HepG2 (cell line): ENCODE data around the gene PTPN12. TPM values are rescaled to one million over a fixed set of nuclear protein-coding genes. Genes with fewer than 3 reads are reported as not detected.
A peak's percentile ranks its signal among the peaks of the same experiment; 100 is the strongest.

Experiments used
- CHD4 ChIP-seq: fragments of 200-600 bp; sonication (generic); IDR thresholded peaks from 2 replicates; pipeline ENCODE4 v1.7.0; 2017; ENCODE audit warnings: mild to moderate bottlenecking, low read length, borderline replicate concordance
- ETV6 ChIP-seq: sonication (generic); formaldehyde crosslinking; conservative IDR thresholded peaks from 2 replicates; pipeline ENCODE4 v1.4.0; 2020; ENCODE audit warnings: missing genetic modification reagents
- HDAC2 ChIP-seq: sonication (generic); formaldehyde crosslinking; IDR thresholded peaks from 2 replicates; pipeline ENCODE4 v1.4.0; 2020; ENCODE audit warnings: missing genetic modification reagents
- KDM4B ChIP-seq: sonication (generic); formaldehyde crosslinking; IDR thresholded peaks from 2 replicates; pipeline ENCODE4 v1.4.0; 2020; ENCODE audit warnings: missing genetic modification reagents
- KDM5B ChIP-seq: sonication (generic); formaldehyde crosslinking; IDR thresholded peaks from 2 replicates; pipeline ENCODE4 v1.4.0; 2020; ENCODE audit warnings: missing genetic modification reagents, mild to moderate bottlenecking, borderline replicate concordance
- MTA1 ChIP-seq: sonication (generic); formaldehyde crosslinking; IDR thresholded peaks from 2 replicates; pipeline ENCODE4 v1.4.0; 2020; ENCODE audit warnings: missing genetic modification reagents, mild to moderate bottlenecking, borderline replicate concordance
- RCOR2 ChIP-seq: IDR thresholded peaks from 2 replicates; pipeline ENCODE4 v1.6.1; 2016; ENCODE audit warnings: missing biosample characterization, missing genetic modification reagents
- SALL2 ChIP-seq: sonication (generic); formaldehyde crosslinking; IDR thresholded peaks from 2 replicates; pipeline ENCODE4 v1.8.1; 2023; ENCODE audit warnings: mild to moderate bottlenecking, missing genetic modification reagents, inconsistent platforms
- SIX1 ChIP-seq: sonication (generic); formaldehyde crosslinking; IDR thresholded peaks from 2 replicates; pipeline ENCODE4 v1.4.0; 2020; ENCODE audit warnings: missing genetic modification reagents, borderline replicate concordance
- SUZ12 ChIP-seq: fragments of 150-350 bp; IDR thresholded peaks from 2 replicates; pipeline ENCODE4 v1.6.1; 2014; ENCODE audit warnings: low read depth, low read length
- TBX3 ChIP-seq: fragments of 450-650 bp; IDR thresholded peaks from 2 replicates; pipeline ENCODE4 v1.6.1; 2017; ENCODE audit warnings: antibody characterized with exemption, mild to moderate bottlenecking, inconsistent platforms, borderline replicate concordance
- THRA ChIP-seq: sonication (generic); formaldehyde crosslinking; IDR thresholded peaks from 2 replicates; pipeline ENCODE4 v1.4.0; 2020; ENCODE audit warnings: missing genetic modification reagents, borderline replicate concordance
- ZBTB46 ChIP-seq: sonication (generic); formaldehyde crosslinking; IDR thresholded peaks from 2 replicates; pipeline ENCODE4 v1.4.0; 2020; ENCODE audit warnings: mild to moderate bottlenecking, missing genetic modification reagents, borderline replicate concordance
- ZGPAT ChIP-seq: IDR thresholded peaks from 2 replicates; pipeline ENCODE4 v1.6.1; 2016; ENCODE audit warnings: mild to moderate bottlenecking
- ZNF317 ChIP-seq: sonication (generic); formaldehyde crosslinking; IDR thresholded peaks from 2 replicates; pipeline ENCODE4 v1.5.0; 2020; ENCODE audit warnings: mild to moderate bottlenecking, missing genetic modification reagents
- ZNF674 ChIP-seq: sonication (generic); formaldehyde crosslinking; IDR thresholded peaks from 2 replicates; pipeline ENCODE4 v1.5.0; 2020; ENCODE audit warnings: low read depth, mild to moderate bottlenecking, missing genetic modification reagents
- ZNF770 ChIP-seq: sonication (generic); formaldehyde crosslinking; IDR thresholded peaks from 2 replicates; pipeline ENCODE4 v1.5.0; 2020; ENCODE audit warnings: mild to moderate bottlenecking, missing genetic modification reagents
- polyA plus RNA-seq, 8 experiments: library from polyadenylated mRNA; depleted of rRNA in 3 of 8; stranded (reverse) in 7 of 8; unstranded in 1 of 8; fragments of >200 nt; fragmentation: Illumina TruSeq in 4 of 8; extraction: Trizol in 4 of 8; gene quantifications; 2 replicates each; pipeline versions ENCODE4 v1.2.1 to v1.2.3, GENCODE V29; 2011 to 2016; ENCODE audit warnings: low read depth in 4 of 8, missing spikeins in 1 of 8, mixed read lengths in 1 of 8; ENCODE audit not compliant: insufficient read depth in 1 of 8
- total RNA-seq, 5 experiments: library from RNA; depleted of rRNA; stranded (reverse); fragments of >200 nt; fragmentation: Illumina TruSeq; extraction: Trizol; gene quantifications; 2 replicates each; pipeline ENCODE4 v1.2.3, GENCODE V29; 2016; ENCODE audit warnings: low read depth in 1 of 5
- TF ChIP-seq, protein P1 (sequence below): sonication (generic); formaldehyde crosslinking; IDR thresholded peaks from 2 replicates; pipeline ENCODE4 v1.5.1; 2020; ENCODE audit warnings: mild to moderate bottlenecking, moderate library complexity, missing genetic modification reagents
- TF ChIP-seq, protein P2 (sequence below): sonication (generic); formaldehyde crosslinking; IDR thresholded peaks from 2 replicates; pipeline ENCODE4 v1.5.0; 2020; ENCODE audit warnings: mild to moderate bottlenecking, low read depth, missing genetic modification reagents, borderline replicate concordance

Gene PTPN12
- total and polyA plus RNA-seq, 2 of the 13 experiments (the other 11 are each of a cell fraction or from before 2014, with no cell fraction given), result 22.9 to 56.8 TPM

GRCh38 chr7:77538281-77539212 is 1.5 kb downstream of the PTPN12 start (continued):
- TF ChIP-seq ZGPAT (CRISPR knock-in tag), result peak; percentile 62; the same call in 1 of the 2 replicates
- TF ChIP-seq ETV6 (CRISPR knock-in tag), result 0 out of 2 replicates have a peak, but pooled peaks have one; percentile 51
- no peak for TF ChIP-seq ZBTB46
- TF ChIP-seq KDM4B, result no peak
- no peak; the same call in 1 of the 2 replicates for TF ChIP-seq KDM5B
- no peak for TF ChIP-seq THRA (CRISPR knock-in tag)
- no peak for TF ChIP-seq SUZ12
- no peak; the same call in 1 of the 2 replicates for TF ChIP-seq ZNF770 (CRISPR knock-in tag)
- TF ChIP-seq RCOR2, result 0 out of 2 replicates have a peak, but pooled peaks have one; percentile 17
- no peak for TF ChIP-seq MTA1 (CRISPR knock-in tag)
- no peak for TF ChIP-seq TBX3
- TF ChIP-seq ZNF317, result 0 out of 2 replicates have a peak, but pooled peaks have one; percentile 6
- TF ChIP-seq ZNF674 (CRISPR knock-in tag), result no peak
- no peak for TF ChIP-seq SIX1 (CRISPR knock-in tag)
- TF ChIP-seq, protein P1, sequence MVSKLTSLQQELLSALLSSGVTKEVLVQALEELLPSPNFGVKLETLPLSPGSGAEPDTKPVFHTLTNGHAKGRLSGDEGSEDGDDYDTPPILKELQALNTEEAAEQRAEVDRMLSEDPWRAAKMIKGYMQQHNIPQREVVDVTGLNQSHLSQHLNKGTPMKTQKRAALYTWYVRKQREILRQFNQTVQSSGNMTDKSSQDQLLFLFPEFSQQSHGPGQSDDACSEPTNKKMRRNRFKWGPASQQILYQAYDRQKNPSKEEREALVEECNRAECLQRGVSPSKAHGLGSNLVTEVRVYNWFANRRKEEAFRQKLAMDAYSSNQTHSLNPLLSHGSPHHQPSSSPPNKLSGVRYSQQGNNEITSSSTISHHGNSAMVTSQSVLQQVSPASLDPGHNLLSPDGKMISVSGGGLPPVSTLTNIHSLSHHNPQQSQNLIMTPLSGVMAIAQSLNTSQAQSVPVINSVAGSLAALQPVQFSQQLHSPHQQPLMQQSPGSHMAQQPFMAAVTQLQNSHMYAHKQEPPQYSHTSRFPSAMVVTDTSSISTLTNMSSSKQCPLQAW, result peak; percentile 47; the same call in 1 of the 2 replicates
- 0 out of 2 replicates have a peak, but pooled peaks have one; percentile 25 for TF ChIP-seq HDAC2
- no peak for TF ChIP-seq CHD4
- 0 out of 2 replicates have a peak, but pooled peaks have one; percentile 58 for TF ChIP-seq SALL2 (CRISPR knock-in tag)
- TF ChIP-seq, protein P2, sequence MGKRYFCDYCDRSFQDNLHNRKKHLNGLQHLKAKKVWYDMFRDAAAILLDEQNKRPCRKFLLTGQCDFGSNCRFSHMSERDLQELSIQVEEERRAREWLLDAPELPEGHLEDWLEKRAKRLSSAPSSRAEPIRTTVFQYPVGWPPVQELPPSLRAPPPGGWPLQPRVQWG (CRISPR knock-in tag), result no peak
